HepG2 (cell line): ENCODE data around the gene ZNF184. TPM values are rescaled to one million over a fixed set of nuclear protein-coding genes. Genes with fewer than 3 reads are reported as not detected.

Source experiments
- CBFB ChIP-seq: sonication (generic); formaldehyde crosslinking; IDR thresholded peaks from 2 replicates; pipeline ENCODE4 v1.4.0; 2020; ENCODE audit warnings: missing genetic modification reagents
- CCDC6 ChIP-seq: sonication (generic); formaldehyde crosslinking; IDR thresholded peaks from 2 replicates; pipeline ENCODE4 v1.8.1; 2022; ENCODE audit warnings: mild to moderate bottlenecking, missing genetic modification reagents, moderate library complexity
- CREM ChIP-seq, 2 experiments: sonication (generic) in 1 of 2; formaldehyde crosslinking in 1 of 2; IDR thresholded peaks; 2 replicates each; pipeline versions ENCODE4 v1.4.0 to v1.6.1; 2016 to 2020; ENCODE audit warnings: antibody characterized with exemption in 1 of 2, mild to moderate bottlenecking in 1 of 2, missing genetic modification reagents in 1 of 2
- FOXJ3 ChIP-seq: sonication (generic); formaldehyde crosslinking; IDR thresholded peaks from 2 replicates; pipeline ENCODE4 v1.4.0; 2020; ENCODE audit warnings: missing genetic modification reagents, mild to moderate bottlenecking, borderline replicate concordance
- HDAC2 ChIP-seq: sonication (generic); formaldehyde crosslinking; IDR thresholded peaks from 2 replicates; pipeline ENCODE4 v1.4.0; 2020; ENCODE audit warnings: missing genetic modification reagents
- KLF9 ChIP-seq: IDR thresholded peaks from 2 replicates; pipeline ENCODE4 v1.6.1; 2016; ENCODE audit warnings: low read depth
- NFATC3 ChIP-seq: sonication (generic); formaldehyde crosslinking; IDR thresholded peaks from 2 replicates; pipeline ENCODE4 v1.5.1; 2020; ENCODE audit warnings: mild to moderate bottlenecking, missing genetic modification reagents
- NFE2L1 ChIP-seq: sonication (generic); formaldehyde crosslinking; IDR thresholded peaks from 2 replicates; pipeline ENCODE4 v1.4.0; 2020; ENCODE audit warnings: missing genetic modification reagents, mild to moderate bottlenecking, borderline replicate concordance
- NFYB ChIP-seq: sonication (generic); formaldehyde crosslinking; IDR thresholded peaks from 2 replicates; pipeline ENCODE4 v1.4.0; 2020; ENCODE audit warnings: missing genetic modification reagents
- RELA ChIP-seq: sonication (generic); formaldehyde crosslinking; IDR thresholded peaks from 2 replicates; pipeline ENCODE4 v1.4.0; 2020; ENCODE audit warnings: missing genetic modification reagents
- SMYD3 ChIP-seq: sonication (generic); formaldehyde crosslinking; IDR thresholded peaks from 2 replicates; pipeline ENCODE4 v1.8.1; 2023; ENCODE audit warnings: mild to moderate bottlenecking, missing genetic modification reagents
- TOPORS ChIP-seq: sonication (generic); formaldehyde crosslinking; IDR thresholded peaks from 2 replicates; pipeline ENCODE4 v1.8.0; 2023; ENCODE audit warnings: mild to moderate bottlenecking, missing genetic modification reagents
- ZBTB38 ChIP-seq: sonication (generic); formaldehyde crosslinking; IDR thresholded peaks from 2 replicates; pipeline ENCODE4 v1.5.1; 2020; ENCODE audit warnings: mild to moderate bottlenecking, missing genetic modification reagents
- ZBTB42 ChIP-seq: sonication (generic); formaldehyde crosslinking; IDR thresholded peaks from 2 replicates; pipeline ENCODE4 v1.5.0; 2020; ENCODE audit warnings: mild to moderate bottlenecking, missing genetic modification reagents
- ZNF713 ChIP-seq: sonication (generic); formaldehyde crosslinking; IDR thresholded peaks from 2 replicates; pipeline ENCODE4 v1.4.0; 2020; ENCODE audit warnings: mild to moderate bottlenecking, missing genetic modification reagents
- polyA plus RNA-seq, 8 experiments: library from polyadenylated mRNA; depleted of rRNA in 3 of 8; stranded (reverse) in 7 of 8; unstranded in 1 of 8; fragments of >200 nt; fragmentation: Illumina TruSeq in 4 of 8; extraction: Trizol in 4 of 8; gene quantifications; 2 replicates each; pipeline versions ENCODE4 v1.2.1 to v1.2.3, GENCODE V29; 2011 to 2016; ENCODE audit warnings: low read depth in 4 of 8, missing spikeins in 1 of 8, mixed read lengths in 1 of 8; ENCODE audit not compliant: insufficient read depth in 1 of 8
- total RNA-seq, 5 experiments: library from RNA; depleted of rRNA; stranded (reverse); fragments of >200 nt; fragmentation: Illumina TruSeq; extraction: Trizol; gene quantifications; 2 replicates each; pipeline ENCODE4 v1.2.3, GENCODE V29; 2016; ENCODE audit warnings: low read depth in 1 of 5
- TF ChIP-seq, protein P1 (sequence below): sonication (generic); formaldehyde crosslinking; IDR thresholded peaks from 2 replicates; pipeline ENCODE4 v1.4.0; 2020; ENCODE audit warnings: missing genetic modification reagents
- TF ChIP-seq, protein P2 (sequence below): sonication (generic); formaldehyde crosslinking; IDR thresholded peaks from 2 replicates; pipeline ENCODE4 v1.5.0; 2020; ENCODE audit warnings: mild to moderate bottlenecking, missing genetic modification reagents
- TF ChIP-seq, protein P3 (sequence below): sonication (generic); formaldehyde crosslinking; IDR thresholded peaks from 2 replicates; pipeline ENCODE4 v1.4.0; 2020; ENCODE audit warnings: missing genetic modification reagents, borderline replicate concordance
- TF ChIP-seq, protein P4 (sequence below): IDR thresholded peaks from 2 replicates; pipeline ENCODE4 v1.6.1; 2012; ENCODE audit warnings: low read length, improper control_type of control experiment

The ZNF184 gene
- total and polyA plus RNA-seq, 2 of the 13 experiments (the other 11 are each of a cell fraction or from before 2014, with no cell fraction given), result 2.1 to 10.1 TPM

DNA sequence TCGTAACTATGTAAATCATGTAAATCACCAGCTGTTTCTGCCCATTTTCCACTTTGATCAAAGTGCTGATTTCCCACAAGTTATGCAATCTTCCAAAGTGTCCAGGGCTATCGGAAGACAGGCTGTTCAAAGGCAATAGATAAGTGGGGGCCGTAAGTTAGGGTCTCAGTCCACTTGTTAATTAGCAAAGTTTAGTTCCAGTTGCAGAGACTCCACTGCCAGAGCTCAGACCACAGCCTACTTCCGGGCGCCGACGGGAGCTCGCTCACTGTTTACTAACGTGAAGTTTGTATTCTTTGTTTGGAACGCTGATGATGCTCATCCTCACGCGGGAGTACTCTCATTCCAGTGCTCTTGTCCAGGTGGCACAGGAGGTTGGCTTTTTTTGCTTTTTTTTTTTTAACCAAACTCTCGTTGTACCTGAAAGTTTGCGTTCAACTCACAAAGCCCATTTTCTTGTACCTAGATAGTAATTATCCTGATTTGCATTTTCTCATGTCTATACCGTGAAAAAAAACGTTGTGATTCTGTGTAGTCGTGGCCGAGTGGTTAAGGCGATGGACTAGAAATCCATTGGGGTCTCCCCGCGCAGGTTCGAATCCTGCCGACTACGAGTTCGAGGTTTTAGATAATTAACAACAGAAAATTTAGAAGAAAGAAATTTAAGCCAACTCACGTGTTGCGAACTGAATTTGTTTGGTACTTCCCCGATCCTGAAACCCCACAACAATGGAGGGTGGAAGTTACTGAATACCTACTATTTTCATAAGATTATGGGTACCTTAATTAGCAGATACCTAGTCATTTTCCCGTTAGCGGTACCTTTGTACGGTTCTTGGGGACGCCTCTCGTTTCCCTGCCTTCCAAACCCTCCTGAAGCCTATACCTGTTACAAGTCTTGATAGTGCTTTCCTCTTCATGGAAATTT, 29.9 kb upstream of the ZNF184 start (continued):
- TF ChIP-seq, protein P1, sequence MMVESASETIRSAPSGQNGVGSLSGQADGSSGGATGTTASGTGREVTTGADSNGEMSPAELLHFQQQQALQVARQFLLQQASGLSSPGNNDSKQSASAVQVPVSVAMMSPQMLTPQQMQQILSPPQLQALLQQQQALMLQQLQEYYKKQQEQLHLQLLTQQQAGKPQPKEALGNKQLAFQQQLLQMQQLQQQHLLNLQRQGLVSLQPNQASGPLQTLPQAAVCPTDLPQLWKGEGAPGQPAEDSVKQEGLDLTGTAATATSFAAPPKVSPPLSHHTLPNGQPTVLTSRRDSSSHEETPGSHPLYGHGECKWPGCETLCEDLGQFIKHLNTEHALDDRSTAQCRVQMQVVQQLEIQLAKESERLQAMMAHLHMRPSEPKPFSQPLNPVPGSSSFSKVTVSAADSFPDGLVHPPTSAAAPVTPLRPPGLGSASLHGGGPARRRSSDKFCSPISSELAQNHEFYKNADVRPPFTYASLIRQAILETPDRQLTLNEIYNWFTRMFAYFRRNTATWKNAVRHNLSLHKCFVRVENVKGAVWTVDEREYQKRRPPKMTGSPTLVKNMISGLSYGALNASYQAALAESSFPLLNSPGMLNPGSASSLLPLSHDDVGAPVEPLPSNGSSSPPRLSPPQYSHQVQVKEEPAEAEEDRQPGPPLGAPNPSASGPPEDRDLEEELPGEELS, result peak; percentile 69
- TF ChIP-seq, protein P2, sequence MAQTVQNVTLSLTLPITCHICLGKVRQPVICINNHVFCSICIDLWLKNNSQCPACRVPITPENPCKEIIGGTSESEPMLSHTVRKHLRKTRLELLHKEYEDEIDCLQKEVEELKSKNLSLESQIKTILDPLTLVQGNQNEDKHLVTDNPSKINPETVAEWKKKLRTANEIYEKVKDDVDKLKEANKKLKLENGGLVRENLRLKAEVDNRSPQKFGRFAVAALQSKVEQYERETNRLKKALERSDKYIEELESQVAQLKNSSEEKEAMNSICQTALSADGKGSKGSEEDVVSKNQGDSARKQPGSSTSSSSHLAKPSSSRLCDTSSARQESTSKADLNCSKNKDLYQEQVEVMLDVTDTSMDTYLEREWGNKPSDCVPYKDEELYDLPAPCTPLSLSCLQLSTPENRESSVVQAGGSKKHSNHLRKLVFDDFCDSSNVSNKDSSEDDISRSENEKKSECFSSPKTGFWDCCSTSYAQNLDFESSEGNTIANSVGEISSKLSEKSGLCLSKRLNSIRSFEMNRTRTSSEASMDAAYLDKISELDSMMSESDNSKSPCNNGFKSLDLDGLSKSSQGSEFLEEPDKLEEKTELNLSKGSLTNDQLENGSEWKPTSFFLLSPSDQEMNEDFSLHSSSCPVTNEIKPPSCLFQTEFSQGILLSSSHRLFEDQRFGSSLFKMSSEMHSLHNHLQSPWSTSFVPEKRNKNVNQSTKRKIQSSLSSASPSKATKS (CRISPR knock-in tag), result no peak
- no peak for TF ChIP-seq NFE2L1 (CRISPR knock-in tag)
- TF ChIP-seq SMYD3, result no peak
- no peak for TF ChIP-seq CBFB (CRISPR knock-in tag)
- TF ChIP-seq KLF9 (CRISPR knock-in tag), result peak; percentile 29; the same call in 1 of the 2 replicates
- TF ChIP-seq CCDC6, result no peak
- TF ChIP-seq NFYB (CRISPR knock-in tag), result no peak
- TF ChIP-seq, protein P3, sequence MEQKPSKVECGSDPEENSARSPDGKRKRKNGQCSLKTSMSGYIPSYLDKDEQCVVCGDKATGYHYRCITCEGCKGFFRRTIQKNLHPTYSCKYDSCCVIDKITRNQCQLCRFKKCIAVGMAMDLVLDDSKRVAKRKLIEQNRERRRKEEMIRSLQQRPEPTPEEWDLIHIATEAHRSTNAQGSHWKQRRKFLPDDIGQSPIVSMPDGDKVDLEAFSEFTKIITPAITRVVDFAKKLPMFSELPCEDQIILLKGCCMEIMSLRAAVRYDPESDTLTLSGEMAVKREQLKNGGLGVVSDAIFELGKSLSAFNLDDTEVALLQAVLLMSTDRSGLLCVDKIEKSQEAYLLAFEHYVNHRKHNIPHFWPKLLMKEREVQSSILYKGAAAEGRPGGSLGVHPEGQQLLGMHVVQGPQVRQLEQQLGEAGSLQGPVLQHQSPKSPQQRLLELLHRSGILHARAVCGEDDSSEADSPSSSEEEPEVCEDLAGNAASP, result no peak
- TF ChIP-seq ZNF713, result no peak
- no peak for TF ChIP-seq ZBTB42 (CRISPR knock-in tag)
- TF ChIP-seq, protein P4, sequence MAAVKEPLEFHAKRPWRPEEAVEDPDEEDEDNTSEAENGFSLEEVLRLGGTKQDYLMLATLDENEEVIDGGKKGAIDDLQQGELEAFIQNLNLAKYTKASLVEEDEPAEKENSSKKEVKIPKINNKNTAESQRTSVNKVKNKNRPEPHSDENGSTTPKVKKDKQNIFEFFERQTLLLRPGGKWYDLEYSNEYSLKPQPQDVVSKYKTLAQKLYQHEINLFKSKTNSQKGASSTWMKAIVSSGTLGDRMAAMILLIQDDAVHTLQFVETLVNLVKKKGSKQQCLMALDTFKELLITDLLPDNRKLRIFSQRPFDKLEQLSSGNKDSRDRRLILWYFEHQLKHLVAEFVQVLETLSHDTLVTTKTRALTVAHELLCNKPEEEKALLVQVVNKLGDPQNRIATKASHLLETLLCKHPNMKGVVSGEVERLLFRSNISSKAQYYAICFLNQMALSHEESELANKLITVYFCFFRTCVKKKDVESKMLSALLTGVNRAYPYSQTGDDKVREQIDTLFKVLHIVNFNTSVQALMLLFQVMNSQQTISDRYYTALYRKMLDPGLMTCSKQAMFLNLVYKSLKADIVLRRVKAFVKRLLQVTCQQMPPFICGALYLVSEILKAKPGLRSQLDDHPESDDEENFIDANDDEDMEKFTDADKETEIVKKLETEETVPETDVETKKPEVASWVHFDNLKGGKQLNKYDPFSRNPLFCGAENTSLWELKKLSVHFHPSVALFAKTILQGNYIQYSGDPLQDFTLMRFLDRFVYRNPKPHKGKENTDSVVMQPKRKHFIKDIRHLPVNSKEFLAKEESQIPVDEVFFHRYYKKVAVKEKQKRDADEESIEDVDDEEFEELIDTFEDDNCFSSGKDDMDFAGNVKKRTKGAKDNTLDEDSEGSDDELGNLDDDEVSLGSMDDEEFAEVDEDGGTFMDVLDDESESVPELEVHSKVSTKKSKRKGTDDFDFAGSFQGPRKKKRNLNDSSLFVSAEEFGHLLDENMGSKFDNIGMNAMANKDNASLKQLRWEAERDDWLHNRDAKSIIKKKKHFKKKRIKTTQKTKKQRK, result no peak
- TF ChIP-seq NFATC3 (CRISPR knock-in tag), result no peak
- no peak for TF ChIP-seq FOXJ3
- TF ChIP-seq TOPORS (CRISPR knock-in tag), result no peak
- TF ChIP-seq CREM (IDR thresholded peaks at IDR 0.05), result peak; percentile 35
- no peak for TF ChIP-seq CREM (CRISPR knock-in tag; IDR thresholded peaks at IDR 0.05)
- TF ChIP-seq RELA (CRISPR knock-in tag), result no peak
- 0 out of 2 replicates have a peak, but pooled peaks have one; percentile 33 for TF ChIP-seq HDAC2 (CRISPR knock-in tag)
- TF ChIP-seq ZBTB38 (CRISPR knock-in tag), result no peak
